Glutamatergic neuron (in vitro differentiated cells): ENCODE data around the gene SSRP1. TPM values are rescaled to one million over a fixed set of nuclear protein-coding genes. Genes with fewer than 3 reads are reported as not detected.

Experiments
- DNase-seq: peaks from one replicate; pipeline ENCODE4 v3.0.0; 2022
- H3K27ac Mint-ChIP-seq: one replicate; pipeline ENCODE4 v1.8.0; 2020; ENCODE audit warnings: mild to moderate bottlenecking, mixed read lengths, inconsistent platforms; ENCODE audit not compliant: unreplicated experiment
- H3K27me3 Mint-ChIP-seq: one replicate; pipeline ENCODE4 v1.8.0; 2020; ENCODE audit warnings: mild to moderate bottlenecking, moderate library complexity, mixed read lengths, inconsistent platforms; ENCODE audit not compliant: unreplicated experiment
- H3K36me3 Mint-ChIP-seq: one replicate; pipeline ENCODE4 v1.8.0; 2020; ENCODE audit warnings: mild to moderate bottlenecking, mixed read lengths, inconsistent platforms; ENCODE audit not compliant: unreplicated experiment
- H3K4me1 Mint-ChIP-seq: one replicate; pipeline ENCODE4 v1.8.0; 2020; ENCODE audit warnings: mild to moderate bottlenecking, low read depth, mixed read lengths, inconsistent platforms; ENCODE audit not compliant: unreplicated experiment
- H3K4me3 Mint-ChIP-seq: one replicate; pipeline ENCODE4 v1.8.0; 2020; ENCODE audit warnings: mild to moderate bottlenecking, mixed read lengths, inconsistent platforms; ENCODE audit not compliant: unreplicated experiment
- H3K9me3 Mint-ChIP-seq: one replicate; pipeline ENCODE4 v1.8.0; 2020; ENCODE audit warnings: mild to moderate bottlenecking, moderate library complexity, mixed read lengths, inconsistent platforms; ENCODE audit not compliant: unreplicated experiment
- long read RNA-seq: library from polyadenylated mRNA; unstranded; transcript quantifications from one replicate; pipeline ENCODE4 v2.0.0, GENCODE V29; 2020; ENCODE audit not compliant: unreplicated experiment
- total RNA-seq: library from RNA; stranded (reverse); fragmentation: NEBNext Ultra II Directional; extraction: Animal tissue kit (Norgen Biotek cat#: 25700); gene quantifications from one replicate; pipeline ENCODE4 v1.2.1, GENCODE V29; 2021; ENCODE audit not compliant: unreplicated experiment
- TF ChIP-seq, protein P1 (sequence below): fragments of 200-600 bp; sonication (generic); IDR thresholded peaks from one replicate; pipeline ENCODE4 v1.5.0; 2021; ENCODE audit not compliant: partially characterized antibody, unreplicated experiment

SSRP1 gene, protein sequence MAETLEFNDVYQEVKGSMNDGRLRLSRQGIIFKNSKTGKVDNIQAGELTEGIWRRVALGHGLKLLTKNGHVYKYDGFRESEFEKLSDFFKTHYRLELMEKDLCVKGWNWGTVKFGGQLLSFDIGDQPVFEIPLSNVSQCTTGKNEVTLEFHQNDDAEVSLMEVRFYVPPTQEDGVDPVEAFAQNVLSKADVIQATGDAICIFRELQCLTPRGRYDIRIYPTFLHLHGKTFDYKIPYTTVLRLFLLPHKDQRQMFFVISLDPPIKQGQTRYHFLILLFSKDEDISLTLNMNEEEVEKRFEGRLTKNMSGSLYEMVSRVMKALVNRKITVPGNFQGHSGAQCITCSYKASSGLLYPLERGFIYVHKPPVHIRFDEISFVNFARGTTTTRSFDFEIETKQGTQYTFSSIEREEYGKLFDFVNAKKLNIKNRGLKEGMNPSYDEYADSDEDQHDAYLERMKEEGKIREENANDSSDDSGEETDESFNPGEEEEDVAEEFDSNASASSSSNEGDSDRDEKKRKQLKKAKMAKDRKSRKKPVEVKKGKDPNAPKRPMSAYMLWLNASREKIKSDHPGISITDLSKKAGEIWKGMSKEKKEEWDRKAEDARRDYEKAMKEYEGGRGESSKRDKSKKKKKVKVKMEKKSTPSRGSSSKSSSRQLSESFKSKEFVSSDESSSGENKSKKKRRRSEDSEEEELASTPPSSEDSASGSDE
- 91.4 TPM for total RNA-seq
- long read RNA-seq, transcript SSRP1-201 (17 exons, 2,819 nt): major isoform, 6 of 17 reads
- long read RNA-seq, partial matches to known transcripts: 9 of 17 reads
- long read RNA-seq, other reads (novel, unspliced or antisense): 2 of 17 reads

DNA sequence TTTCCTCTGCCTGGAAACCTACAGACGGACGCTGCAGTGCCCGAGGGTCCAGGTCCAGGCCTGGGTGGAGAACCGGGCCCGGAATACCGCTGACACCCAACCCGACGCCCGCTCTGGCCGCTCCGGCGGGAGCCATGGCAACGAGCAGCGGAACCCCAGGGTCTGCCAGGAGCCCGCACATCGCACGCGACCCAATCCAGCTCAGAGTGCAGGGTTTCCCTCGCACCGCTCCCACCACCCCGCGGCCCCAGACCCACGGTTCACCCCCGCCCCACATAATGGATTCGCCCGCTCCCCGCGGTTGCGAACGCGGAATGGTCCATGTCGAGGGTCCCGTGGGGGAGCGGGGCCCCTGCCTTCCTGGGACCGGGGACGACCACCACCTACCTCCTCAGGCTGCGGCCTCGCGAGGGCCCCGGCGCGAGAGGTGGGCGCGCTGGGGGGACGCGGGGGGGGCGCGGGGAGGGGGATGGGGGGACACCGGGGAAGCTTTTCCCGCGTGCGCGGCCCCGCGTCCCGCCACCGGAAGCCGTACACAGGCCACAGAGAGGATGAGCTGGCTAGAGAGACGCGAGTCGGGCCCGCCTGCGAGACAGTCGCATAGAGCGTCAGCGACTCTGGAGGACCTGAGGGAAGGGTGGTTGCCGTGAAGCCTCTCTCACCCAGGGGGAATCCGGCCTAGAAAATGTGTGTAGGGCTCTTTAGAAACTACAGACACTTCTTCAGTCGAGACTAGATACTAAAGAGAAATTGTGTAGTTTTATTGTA is at the start of gene SSRP1:
Gene SSRP1 (minus strand): TSS at position 550 of the 768 bp plus-strand sequence. CDS start 771 bp downstream, outside the sequence.
- peaks cover 30% of the 10 kb centered on the region for H3K4me1 Mint-ChIP-seq
- peak within 1 kb of the TSS; percentile 95 for H3K4me3 Mint-ChIP-seq
- peaks cover 11% of the 10 kb centered on the region for H3K36me3 Mint-ChIP-seq
- peak within 1 kb of the TSS; percentile 95 for H3K27ac Mint-ChIP-seq
- DNase-seq: peak; percentile 85
- H3K9me3 Mint-ChIP-seq: peaks cover 26% of the 10 kb centered on the region
- peaks cover 28% of the 10 kb centered on the region for H3K27me3 Mint-ChIP-seq
- TF ChIP-seq, protein P1, sequence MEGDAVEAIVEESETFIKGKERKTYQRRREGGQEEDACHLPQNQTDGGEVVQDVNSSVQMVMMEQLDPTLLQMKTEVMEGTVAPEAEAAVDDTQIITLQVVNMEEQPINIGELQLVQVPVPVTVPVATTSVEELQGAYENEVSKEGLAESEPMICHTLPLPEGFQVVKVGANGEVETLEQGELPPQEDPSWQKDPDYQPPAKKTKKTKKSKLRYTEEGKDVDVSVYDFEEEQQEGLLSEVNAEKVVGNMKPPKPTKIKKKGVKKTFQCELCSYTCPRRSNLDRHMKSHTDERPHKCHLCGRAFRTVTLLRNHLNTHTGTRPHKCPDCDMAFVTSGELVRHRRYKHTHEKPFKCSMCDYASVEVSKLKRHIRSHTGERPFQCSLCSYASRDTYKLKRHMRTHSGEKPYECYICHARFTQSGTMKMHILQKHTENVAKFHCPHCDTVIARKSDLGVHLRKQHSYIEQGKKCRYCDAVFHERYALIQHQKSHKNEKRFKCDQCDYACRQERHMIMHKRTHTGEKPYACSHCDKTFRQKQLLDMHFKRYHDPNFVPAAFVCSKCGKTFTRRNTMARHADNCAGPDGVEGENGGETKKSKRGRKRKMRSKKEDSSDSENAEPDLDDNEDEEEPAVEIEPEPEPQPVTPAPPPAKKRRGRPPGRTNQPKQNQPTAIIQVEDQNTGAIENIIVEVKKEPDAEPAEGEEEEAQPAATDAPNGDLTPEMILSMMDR: no peak

DNA sequence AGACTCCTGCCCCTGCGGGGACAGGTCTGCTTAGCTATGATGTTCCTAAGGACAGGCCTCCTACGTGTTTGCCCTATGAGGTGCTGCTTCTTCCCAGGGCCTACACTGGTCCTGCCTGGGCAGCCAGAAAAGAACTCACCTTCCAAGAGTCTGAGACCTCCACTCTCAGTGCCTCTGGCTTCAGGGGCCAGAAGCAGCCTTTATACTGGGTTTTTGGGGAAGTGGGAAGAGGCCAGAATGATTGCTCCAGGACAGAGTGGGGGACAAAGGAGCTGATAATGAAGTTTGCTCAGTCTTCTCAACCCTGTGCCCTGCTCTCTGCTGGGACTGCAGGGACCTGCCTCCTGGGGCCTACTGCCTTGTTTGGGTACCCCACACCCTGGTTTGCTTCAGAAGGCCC is 45.3 kb upstream of the SSRP1 start, which contains the start of gene PRG3:
Gene PRG3 (minus strand): TSS at position 176 of the 400 bp plus-strand sequence. CDS start 442 bp downstream, outside the sequence.
- Mint-ChIP-seq H3K27ac (no peak within 1 kb of the TSS), H3K4me1 (peaks cover 2% of the 10 kb centered on the region), H3K9me3 (peaks cover 7% of the 10 kb centered on the region), H3K4me3 (no peak within 1 kb of the TSS), H3K27me3 (peaks cover 21% of the 10 kb centered on the region), H3K36me3 (no peaks in the 10 kb centered on the region)
- TF ChIP-seq, protein P1: no peak
- no peak for DNase-seq

DNA sequence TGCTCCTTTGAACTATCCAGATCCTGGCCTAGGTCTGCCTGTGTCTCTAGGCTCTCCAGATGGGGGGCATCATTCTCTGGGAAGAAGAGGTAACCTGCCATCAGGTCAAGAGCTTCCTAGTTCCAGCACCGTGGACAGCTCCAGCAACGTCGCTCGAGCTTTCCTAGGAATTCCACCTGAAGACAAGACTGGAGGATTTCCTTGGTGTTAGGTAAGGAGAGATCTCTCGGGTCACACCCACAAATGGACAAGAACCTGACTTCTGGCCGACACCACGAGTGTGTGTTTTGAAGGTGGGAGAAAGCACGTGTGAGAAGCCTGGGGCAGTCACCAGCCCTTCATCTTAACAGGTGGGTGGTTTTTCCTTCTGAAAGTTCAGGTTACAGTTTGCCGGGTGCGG is 44.0 kb upstream of the SSRP1 start:
- TF ChIP-seq, protein P1: no peak
- DNase-seq: no peak
- peaks cover 22% of the 10 kb centered on the region for H3K27me3 Mint-ChIP-seq

DNA sequence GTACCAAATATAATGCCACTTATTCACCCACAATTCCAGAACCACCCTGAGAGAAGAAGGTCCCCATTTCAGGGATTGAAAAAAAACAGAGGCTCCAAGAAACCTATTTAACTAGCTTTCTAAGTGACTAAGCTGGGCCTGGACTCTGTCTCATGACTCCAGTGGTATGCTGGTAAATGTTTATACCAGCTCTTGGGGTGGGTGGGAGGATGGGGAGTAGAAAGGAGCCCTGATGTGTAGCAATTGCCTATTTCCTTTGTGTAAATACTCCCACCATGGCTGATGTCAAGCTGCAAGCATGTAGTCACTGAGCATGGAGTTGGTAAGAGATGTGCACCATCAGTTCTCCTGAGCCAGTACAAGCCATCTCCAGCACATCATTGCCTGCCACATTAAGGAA is 42.5 kb upstream of the SSRP1 start:
- peaks cover 18% of the 10 kb centered on the region for H3K9me3 Mint-ChIP-seq
- no peaks in the 10 kb centered on the region for H3K36me3 Mint-ChIP-seq
- H3K4me3 Mint-ChIP-seq: no peak overlapping the region
- H3K27ac Mint-ChIP-seq: no peak overlapping the region
- H3K27me3 Mint-ChIP-seq: peaks cover 30% of the 10 kb centered on the region
- DNase-seq: no peak
- peaks cover 2% of the 10 kb centered on the region for H3K4me1 Mint-ChIP-seq
- TF ChIP-seq, protein P1: no peak

More for the DNA sequence above, 44.0 kb upstream of the SSRP1 start:
- Mint-ChIP-seq H3K4me3 (no peak overlapping the region), H3K9me3 (peaks cover 9% of the 10 kb centered on the region), H3K36me3 (no peaks in the 10 kb centered on the region), H3K27ac (no peak overlapping the region), H3K4me1 (peaks cover 2% of the 10 kb centered on the region)
